D721Med (cell line): Measurements from ENCODE around the gene GRIN3B.

Experiments
- DNase-seq: peaks from one replicate; pipeline ENCODE4 v3.0.0; 2011; ENCODE audit warnings: low spot score; ENCODE audit not compliant: insufficient read length
- FAIRE-seq: peaks from 2 replicates; lab custom pipeline; 2011; peaks lifted over from hg19 to GRCh38; lab: Jason Lieb, UNC
- TF ChIP-seq, protein P1 (sequence below): IDR thresholded peaks from 2 replicates; pipeline ENCODE4 v1.5.1; 2012; ENCODE audit warnings: mild to moderate bottlenecking, control low read depth; ENCODE audit not compliant: insufficient read depth; ENCODE audit errors: missing control alignments

GRIN3B gene, protein sequence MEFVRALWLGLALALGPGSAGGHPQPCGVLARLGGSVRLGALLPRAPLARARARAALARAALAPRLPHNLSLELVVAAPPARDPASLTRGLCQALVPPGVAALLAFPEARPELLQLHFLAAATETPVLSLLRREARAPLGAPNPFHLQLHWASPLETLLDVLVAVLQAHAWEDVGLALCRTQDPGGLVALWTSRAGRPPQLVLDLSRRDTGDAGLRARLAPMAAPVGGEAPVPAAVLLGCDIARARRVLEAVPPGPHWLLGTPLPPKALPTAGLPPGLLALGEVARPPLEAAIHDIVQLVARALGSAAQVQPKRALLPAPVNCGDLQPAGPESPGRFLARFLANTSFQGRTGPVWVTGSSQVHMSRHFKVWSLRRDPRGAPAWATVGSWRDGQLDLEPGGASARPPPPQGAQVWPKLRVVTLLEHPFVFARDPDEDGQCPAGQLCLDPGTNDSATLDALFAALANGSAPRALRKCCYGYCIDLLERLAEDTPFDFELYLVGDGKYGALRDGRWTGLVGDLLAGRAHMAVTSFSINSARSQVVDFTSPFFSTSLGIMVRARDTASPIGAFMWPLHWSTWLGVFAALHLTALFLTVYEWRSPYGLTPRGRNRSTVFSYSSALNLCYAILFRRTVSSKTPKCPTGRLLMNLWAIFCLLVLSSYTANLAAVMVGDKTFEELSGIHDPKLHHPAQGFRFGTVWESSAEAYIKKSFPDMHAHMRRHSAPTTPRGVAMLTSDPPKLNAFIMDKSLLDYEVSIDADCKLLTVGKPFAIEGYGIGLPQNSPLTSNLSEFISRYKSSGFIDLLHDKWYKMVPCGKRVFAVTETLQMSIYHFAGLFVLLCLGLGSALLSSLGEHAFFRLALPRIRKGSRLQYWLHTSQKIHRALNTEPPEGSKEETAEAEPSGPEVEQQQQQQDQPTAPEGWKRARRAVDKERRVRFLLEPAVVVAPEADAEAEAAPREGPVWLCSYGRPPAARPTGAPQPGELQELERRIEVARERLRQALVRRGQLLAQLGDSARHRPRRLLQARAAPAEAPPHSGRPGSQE

DNA sequence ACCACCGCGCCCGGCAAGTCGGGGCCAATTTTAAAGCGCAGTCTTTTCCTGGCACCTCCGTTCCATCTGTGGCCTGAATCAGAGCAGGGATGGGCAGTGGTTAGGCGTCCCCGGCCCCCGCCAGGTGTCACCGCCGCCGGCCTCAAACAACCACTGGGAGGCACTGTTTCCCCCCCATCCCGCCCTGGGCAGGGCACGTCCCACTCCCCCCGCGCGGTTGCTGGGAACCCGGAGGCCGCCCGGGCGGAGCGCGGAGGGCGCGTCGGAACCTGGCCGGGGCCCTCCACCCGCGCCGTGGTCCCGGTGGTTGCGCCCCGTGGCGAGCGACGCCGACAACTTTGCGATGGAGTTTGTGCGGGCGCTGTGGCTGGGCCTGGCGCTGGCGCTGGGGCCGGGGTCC is at the start of gene GRIN3B:
TSS of gene GRIN3B (plus strand) at position 325 of the 400 bp plus-strand sequence. CDS start at position 344, 19 bp downstream.
- TF ChIP-seq, protein P1, sequence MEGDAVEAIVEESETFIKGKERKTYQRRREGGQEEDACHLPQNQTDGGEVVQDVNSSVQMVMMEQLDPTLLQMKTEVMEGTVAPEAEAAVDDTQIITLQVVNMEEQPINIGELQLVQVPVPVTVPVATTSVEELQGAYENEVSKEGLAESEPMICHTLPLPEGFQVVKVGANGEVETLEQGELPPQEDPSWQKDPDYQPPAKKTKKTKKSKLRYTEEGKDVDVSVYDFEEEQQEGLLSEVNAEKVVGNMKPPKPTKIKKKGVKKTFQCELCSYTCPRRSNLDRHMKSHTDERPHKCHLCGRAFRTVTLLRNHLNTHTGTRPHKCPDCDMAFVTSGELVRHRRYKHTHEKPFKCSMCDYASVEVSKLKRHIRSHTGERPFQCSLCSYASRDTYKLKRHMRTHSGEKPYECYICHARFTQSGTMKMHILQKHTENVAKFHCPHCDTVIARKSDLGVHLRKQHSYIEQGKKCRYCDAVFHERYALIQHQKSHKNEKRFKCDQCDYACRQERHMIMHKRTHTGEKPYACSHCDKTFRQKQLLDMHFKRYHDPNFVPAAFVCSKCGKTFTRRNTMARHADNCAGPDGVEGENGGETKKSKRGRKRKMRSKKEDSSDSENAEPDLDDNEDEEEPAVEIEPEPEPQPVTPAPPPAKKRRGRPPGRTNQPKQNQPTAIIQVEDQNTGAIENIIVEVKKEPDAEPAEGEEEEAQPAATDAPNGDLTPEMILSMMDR: peak; percentile 50
- peak; percentile 94 for DNase-seq
- FAIRE-seq: no peak

DNA sequence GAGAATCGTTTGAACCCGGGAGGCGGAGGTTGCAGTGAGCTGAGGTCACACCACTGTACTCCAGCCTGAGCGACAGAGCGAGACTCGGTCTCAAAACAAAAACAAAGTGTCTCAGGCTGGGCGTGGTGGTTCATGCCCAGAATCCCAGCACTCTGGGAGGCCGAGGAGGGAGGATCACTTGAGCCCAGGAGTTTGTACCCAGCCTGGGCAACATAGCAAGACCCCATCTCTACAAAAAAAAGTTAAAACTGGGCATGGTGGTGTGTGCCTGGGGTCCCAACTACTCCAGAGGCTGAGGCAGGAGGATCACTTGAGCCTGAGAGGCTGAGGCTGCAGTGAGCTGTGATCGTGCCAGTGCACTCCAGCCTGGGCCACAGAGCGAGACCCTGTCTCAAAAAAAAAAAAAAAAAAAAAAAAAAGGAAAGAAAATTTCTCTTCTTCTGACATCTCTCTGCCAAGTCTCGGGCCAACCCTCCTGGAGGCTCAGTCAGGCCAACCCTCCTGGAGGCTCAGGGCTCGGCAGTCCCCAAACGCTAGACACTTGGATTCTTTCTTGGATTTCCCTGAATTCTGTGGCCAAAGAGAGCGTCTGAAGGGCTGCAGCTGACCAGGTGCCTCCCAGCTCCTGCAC is 48.1 kb upstream of the GRIN3B start:
- FAIRE-seq (no peak), DNase-seq (no peak)
- TF ChIP-seq, protein P1: no peak

- FAIRE-seq (no peak), DNase-seq (no peak)
- TF ChIP-seq, protein P1: no peak
Measured at GRCh38 chr19:952680-953444, 47.4 kb upstream of the GRIN3B start.

GRCh38 chr19:953445-954271 is 46.6 kb upstream of the GRIN3B start:
- FAIRE-seq (no peak), DNase-seq (no peak)
- TF ChIP-seq, protein P1: no peak

- TF ChIP-seq, protein P1: no peak
- FAIRE-seq (no peak), DNase-seq (no peak)
Measured at GRCh38 chr19:954272-954671, 45.9 kb upstream of the GRIN3B start.
